ENCODE results near the gene KL.

The KL gene

DNA sequence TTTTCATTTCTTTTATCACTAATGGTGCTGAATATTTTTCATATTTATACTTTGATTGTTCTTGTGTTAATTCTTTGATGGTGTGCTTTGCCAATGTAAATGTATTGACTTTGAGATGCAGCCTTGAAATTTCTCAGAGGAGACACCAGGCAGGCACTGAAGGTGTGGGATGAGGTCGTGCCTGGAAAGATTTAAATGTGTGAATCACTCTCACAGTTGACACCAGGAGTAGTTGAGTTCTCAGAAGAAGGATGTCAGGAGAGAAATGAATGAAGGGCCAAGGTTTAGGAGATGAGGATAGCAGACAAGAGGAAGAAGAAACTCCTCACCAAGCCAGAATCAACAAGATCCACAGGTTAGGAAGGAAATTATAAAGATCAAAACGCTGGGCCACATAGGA is 10.1 kb upstream of the KL start:
- no peak for ATAC-seq

DNA sequence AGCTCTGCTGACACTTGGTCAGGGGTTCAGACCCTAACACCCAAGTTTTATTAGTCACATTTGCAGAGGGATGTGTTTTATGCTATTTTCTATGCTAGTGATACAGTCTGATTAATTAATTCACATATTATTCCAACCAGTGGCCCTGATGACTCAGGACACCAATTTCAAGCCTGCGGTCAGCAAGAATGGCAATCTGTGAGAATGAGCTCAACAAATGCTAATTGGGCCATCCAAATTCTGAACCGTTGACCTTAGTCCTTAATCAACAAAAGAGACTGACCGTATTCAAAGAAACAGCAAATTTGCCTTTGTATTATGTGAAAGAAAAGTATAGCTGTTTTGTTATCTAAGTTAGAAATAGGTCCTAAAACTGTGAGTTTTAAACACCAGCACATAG is 9.6 kb upstream of the KL start:
- no peak for ATAC-seq

DNA sequence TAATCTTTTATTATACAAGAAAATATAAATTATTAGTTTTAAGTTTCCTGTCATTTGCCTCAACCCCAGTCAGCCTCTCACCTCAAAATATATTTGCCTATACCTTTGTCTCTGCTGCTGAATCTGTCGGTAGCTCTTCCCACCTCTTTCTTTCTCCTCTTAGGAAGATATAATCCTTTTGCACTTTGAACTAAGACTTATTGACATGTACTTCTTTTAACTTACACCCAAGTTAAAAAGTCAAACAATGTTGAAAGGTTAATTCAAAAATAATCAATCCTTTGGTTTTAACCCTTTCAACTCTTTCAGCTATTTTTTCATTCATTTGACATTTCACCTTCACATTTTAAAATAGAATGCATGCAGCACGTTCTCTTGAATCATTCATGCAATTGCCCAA is 9.0 kb upstream of the KL start:
- no peak for ATAC-seq

DNA sequence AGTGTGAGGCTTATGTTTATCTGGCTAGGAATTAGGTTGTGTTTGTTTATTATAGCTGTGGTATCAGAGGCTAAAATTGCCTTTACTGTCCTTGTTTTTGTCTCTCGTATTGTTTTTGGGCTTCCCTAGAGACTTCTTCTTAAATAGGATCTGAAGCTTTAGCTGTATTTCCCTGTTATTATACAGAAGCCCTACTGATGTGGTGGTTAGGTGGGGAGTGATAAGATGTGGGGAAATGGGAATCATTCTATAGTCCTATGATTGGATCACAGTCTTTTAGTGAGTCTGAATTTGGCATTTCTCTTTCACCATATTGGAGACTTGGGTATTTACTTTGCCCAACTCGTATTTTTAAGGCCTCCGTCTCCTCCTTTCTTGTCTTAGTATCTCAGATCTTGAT is 8.3 kb upstream of the KL start:
- no peak for ATAC-seq

DNA sequence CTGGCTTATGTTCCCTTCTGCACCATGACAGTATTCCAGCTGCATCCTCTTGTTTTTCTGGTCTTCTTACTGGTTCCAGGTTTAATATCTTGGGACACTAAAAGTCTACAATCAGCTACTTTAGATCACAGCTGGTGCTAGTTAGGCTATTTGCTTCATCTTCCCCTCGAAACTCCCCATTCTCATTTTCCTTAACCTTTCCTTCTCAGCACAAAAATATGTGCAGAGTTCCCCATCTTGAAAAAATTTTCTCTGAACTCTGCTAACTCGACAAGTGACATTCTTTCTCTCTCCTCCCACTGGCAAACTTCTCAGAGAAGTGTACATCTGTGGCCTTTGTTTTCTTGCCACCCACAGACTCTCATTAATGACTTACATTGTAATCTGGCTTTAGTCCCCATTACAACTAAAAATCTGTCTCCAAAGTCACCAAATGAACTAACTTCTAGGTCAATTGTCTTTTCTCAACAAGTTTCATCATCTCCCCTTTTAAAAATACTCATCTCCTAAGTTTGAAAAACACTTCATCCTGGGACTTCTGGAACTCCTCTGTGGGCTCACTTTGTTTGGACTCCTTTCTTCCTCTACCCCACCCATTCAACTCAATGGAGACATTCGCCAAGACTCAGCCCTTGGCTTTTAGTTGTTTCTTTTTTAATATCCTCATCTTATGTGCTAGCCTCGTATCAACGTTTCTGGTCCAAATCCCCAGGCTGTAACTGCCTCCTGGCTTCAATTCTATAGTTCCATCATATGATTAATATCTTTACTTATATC is 7.1 kb upstream of the KL start:
- no peak for ATAC-seq

DNA sequence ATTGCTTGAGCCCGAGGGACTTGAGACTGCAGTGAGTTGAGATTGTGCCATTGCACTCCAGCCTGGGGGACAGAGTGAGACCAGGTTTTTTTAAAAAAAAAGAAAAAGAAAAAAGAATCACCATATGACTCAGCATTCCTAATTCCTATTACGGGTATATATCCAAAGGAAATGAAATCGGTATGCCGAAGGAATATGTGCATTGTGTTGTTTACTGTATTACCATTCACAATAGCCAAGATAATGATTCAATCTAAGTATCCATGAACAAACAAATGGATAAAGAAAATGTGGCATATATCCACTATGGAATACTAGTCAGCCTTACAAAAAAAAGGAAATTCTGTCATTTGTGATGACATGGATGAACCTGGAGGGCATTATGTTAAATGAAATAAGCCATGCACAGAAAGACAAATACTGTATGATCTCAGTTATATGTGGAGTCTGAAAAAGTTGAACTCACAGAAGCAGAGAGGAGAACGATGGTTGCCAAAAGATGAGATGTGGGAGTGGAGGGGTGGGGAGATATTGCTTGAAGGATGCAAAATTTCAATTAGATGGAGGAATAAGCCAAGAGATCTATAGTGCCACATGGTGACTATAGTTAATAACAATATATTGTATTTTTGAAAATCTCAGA is 4.3 kb upstream of the KL start:
- no peak for ATAC-seq

DNA sequence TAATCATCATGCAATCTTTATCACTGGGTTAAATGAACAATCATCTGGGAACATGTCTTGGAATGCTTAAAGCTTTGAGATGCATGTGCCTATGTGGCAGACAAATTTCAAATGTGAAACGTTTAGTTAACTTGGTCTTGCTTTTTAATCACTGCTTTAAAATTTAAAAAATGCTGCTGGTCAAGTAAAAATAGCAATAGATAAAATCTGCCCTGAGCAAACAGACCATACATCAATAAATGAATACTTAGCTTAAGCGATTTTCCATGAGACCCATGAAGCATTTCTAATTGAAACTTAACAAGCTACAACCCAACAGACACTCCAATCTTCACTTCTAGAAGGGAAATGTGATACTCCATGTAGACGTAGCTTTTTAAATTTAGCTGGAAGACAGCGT is 1.9 kb upstream of the KL start:
- ATAC-seq, result no peak

DNA sequence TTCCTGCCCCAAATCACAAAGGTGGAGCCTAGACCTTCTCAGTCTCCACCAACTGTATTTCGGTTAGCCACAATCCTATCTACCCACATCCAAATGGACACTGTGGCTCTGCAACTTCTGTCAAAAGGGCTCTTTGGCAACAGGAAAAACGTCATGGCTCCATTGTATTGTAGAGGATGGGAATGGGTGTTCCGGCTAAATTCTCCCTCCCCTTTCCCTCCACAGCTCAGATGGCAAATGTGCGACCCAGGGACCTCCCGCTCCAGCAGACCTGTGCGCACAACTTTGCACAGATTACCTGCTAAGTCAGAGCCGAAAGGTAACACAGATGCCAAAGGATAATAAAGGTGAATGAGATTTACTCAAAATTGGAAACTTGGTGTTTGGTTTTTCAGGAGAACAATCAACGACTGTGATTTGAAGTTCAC is 968 bp upstream of the KL start:
- no peak for ATAC-seq

DNA sequence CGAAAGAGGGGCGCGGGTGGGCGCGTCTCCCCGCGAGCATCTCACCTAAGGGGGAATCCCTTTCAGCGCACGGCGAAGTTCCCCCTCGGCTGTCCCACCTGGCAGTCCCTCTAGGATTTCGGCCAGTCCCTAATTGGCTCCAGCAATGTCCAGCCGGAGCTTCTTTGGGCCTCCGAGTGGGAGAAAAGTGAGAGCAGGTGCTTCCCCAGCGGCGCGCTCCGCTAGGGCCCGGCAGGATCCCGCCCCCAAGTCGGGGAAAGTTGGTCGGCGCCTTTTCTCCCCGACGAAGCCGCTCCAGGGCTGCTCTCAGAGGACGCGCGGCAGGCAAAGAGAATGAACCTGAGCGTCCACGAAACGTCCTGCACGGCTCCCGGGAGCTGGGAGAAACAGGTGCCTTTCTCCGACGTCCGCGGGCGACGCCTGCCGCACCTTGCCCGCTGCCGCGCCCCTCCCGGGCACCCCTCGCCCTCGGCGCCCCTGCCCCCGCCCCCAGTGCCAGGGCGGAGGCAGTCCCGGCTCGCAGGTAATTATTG is 366 bp upstream of the KL start:
- ATAC-seq, result no peak

DNA sequence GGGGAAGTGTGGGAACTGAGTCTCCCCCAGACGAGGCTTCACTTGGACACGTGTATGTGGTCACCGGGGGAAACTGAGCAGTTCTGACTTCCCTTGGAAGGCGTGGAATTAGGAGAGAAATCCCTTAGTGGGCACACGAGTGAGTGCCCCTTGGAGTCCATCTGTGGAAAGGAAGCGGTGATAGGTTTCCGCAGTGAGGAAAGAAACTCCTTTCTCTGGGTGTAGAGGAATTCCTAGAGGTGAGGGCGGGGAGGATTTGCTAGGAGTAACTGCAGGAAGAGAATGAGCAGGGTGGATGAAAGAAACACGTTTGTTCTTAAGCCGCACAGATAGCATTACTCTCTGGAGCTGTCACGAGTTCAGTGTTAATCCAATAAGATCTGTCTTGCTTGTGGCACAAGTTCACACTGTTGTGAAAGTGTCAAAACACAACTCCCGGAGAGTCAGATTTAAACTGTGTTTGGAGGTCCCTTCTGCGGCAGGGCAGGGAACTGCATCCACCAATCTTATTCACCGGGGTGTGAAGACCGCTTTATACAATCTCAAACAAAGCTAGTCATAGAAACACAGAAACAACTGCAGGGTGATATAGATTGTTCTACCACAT is 1.2 kb downstream of the KL start:
- peak; percentile 57 to 73 for ATAC-seq

DNA sequence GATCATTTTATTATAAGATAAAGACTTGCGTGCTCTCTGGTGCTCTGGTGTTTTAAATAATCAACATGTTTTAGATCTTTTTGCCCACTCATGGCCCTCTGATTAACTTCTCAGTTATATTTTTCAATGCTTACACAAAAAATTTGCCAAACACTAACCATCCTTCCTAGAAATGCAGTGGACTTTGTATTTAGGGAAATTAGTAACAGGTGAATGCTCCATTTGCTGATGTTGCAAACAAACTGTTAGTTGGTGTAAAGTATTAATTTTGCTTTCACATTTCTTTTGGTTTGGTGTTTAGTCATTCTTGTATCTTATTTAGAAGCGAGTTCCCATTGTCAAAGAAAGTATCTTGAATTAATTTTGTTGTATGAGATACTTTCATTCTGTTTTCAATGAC is 2.7 kb downstream of the KL start:
- ATAC-seq, result no peak

DNA sequence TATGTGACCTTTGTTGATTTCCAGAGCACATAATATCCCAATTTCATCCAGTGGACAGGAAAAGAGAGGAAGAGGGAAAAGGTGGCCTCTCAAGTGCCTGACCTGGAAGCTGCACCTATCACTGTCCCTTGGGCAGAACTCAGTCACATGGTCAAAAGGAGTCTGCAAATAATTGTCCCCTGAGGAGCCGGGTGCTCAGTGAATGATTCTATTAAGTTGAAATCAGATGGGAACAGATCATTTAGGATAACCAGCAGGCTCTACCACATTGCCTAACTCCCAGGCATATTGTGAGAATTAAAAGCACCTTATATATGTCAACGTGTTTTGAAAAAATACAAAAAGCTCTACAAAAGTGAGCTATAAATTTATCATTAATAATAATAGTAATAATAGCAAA is 6.8 kb downstream of the KL start:
- ATAC-seq, result no peak

DNA sequence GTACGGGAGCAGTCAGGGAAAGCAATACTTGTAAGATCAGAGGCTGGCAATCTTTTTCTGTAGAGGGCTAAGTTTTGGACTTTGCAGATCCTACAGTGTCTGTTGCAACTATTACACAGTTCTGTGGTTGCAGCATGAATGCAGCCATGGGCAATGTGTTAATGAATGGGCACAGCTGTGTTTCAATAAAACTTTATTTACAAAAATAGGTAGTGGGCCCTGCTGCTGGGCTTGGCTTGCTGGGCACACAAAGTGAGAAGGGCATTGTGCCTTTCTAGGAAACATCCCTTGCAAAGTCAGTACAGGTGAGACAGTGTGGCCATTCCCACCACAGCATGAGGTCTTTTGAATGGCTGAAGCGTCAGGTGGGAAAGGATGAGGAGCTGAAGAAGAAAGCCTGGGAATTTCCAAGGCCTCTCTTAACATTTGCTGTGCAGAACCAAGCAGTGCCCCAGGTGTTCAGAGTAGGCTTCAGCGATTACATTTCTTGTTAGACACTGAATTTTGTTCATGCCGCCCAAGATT is 9.1 kb downstream of the KL start:
- ATAC-seq, result no peak

DNA sequence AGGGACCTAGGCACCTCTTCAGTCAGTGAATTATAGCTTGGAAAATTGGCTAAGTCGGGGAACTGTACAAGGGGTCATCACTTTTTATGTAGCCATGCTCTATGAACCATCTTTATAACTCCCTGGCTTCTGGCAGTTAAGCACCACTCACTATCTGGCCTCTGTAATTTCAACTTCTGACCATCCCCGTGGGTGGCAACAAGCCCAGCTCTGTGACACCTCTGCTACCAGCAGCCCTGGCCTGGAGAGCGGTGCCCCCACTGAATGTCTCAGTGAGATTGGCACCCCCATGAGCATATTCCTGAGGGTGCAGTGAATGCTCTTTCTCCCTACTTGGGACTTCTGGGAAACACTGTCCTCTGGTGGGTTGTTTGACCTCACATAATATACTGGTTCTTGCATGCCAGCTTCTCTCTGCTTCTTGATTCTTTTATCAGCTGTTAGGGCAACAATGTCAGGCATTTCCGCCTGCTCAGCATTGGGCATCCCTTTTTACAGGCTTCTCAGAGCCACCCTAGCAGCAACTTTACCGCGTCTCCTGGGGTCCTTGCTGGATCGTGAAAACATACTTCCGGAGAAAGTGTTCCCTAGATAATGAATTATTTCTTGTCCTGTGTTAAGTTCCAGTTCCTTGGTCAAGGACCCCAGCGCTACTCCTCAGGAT is 10.4 kb downstream of the KL start:
- no peak for ATAC-seq

DNA sequence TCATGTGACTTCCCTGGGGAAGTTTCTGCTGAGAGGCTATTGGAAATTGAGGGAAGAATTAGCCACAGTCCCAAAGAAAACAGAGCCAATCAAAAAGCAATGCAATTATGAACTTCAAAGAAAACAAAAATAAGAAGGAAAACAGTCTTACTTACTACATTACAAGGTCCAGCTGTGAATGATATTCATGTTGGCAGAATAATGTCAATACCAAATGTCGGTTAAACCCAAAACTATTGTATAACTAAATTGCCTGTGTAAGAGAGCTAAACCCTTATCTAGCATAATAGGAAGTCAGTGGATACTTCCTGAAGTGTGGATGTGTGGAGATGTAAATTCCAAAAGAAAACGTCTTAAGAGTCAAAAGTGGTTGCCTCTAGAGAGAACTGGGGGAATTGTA is 12.4 kb downstream of the KL start:
- ATAC-seq, result no peak

DNA sequence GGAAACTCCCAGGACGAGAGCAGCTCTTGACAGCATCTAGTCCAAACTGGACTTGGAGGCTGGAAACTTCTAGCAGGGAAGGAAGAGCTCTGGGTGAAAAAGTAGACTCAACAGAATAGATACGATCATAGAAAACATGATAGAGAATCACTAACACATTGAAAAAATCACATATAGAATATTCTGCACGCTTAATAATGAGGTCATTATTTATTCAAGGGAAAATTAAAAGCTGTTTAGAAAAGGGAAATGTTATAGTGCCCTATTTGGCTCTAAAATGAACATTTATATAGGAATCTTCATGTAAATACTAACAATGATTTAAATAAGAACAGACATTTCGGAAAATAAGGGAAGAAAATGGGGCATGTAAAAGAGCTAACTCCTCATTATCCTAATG is 15.1 kb downstream of the KL start:
- ATAC-seq, result no peak

DNA sequence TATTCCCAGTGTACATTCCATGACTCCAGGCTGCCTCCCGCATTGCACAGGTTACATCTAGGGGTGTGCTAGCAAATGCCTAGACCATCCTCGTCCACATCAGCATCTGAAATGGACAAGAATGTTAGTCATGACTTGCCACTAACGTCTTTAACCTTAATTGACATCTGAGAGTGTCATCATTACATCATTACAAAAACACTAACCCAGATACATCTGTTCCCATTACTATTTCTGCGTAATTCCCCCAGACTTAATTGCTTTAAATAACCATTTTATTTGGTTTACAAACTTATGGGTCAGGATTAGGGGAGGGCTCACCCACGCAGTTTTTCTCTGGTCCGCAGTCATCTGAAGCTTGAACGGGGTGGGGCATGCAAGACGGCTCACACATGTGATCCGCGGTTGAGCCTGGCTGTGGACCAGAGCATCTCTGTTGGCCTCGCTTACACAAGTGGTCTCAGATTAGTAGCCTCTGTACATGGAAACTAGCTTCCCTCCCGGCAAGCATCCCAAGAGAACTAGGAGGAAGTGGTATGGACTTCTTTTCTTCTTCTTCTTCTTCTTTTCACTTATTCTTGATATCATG is 15.9 kb downstream of the KL start:
- no peak for ATAC-seq

DNA sequence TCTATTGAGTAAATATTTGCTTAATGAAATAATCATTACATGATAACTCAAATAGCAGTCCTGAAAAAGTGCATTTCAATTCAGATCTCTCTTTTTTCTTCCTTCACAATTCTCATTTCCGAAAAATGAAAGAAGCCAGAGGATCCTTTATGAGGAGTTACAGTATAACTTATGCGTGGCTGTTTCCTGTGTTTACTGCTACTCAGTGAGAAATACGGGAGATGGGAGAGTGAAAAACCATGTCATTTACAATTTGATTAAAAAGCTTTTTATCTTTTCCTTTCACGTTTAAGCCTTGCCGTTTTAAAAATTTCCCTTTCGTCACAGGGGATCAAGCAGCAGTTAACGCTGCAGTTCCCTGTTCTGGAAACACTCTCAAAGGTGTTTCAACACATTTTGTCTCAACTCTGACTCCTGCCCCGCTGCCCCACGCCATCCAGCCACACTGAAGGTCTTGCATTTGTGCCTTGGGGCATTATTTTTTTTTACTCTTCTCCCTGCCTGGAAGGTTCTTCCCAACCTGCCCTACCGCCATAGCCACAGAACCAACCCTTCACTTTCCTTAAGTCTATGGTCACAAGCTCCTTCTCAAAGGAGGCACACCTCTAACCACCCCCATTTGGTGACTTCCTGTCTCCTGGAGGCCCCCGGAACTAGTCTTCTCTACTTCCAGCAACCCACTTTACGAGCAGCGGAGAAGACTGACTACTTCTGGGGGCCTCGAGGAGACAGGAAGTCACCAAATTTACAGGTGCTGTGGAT is 17.0 kb downstream of the KL start:
- peak; percentile 53 to 55 for ATAC-seq

DNA sequence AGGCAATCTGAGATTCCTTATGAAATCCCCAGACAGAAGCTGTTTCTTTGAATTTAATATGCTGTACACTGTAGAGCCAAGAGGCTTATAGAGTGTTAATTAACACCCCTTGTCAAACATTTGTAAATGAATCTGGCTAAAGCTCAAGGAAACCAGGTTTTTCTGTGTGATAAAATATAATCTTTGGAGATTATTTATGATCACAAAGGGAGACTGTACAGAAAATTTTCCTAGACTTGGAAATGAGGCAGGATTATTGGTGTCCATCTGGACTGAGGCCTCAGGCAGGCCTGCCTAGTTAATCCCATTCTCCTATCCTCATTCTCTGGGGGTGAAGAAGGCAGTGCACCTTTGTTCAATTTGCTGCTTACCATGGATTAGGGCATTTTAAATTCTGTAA is 17.8 kb downstream of the KL start:
- ATAC-seq, result no peak

DNA sequence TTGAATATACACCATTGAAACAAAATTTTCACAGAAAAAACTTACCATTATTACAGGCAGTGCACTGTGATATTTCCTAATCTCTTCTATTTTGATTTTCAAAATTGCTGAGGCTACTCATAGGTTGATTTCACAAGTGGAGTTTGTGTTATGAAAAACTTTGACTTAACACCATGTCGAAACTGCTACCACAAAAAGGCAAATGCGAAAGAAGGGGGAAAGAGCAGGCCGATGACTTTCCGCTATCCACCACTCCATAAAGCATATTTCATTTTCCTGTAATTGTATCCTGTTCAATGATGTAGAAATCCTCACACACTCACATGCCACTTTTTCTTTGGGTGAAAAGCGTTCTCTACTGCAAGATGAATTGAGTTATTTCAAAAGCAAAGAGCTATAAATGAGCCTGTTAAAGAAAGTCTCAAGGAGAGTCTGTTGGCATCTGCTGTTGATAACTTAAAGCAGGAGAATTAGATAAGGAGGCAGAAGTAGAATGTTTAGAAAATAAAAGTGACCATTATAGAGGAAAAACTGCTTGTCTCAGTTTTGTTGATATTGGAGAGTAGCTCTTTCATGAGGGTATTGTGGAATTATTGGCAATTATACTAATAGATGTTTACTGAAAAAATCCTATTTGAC is 18.8 kb downstream of the KL start:
- no peak for ATAC-seq

DNA sequence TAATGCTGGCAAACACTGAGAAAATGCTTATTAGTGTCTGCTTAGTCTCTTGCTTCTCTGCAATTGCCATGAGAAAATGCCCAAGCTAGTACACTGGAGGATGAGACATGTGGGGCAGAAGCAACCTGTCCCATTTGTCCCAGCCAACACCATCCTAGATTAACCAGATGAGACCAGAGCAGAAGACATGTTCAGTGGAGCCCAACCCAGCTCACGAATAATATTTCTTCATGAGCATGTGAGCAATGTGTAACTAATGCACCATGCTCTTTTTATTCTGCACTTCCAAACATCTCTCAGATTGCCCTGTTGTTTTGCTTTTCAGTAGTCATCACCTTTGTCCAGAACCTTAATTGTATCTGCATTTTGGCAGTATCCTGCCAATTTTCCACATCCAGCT is 21.4 kb downstream of the KL start:
- ATAC-seq, result no peak

DNA sequence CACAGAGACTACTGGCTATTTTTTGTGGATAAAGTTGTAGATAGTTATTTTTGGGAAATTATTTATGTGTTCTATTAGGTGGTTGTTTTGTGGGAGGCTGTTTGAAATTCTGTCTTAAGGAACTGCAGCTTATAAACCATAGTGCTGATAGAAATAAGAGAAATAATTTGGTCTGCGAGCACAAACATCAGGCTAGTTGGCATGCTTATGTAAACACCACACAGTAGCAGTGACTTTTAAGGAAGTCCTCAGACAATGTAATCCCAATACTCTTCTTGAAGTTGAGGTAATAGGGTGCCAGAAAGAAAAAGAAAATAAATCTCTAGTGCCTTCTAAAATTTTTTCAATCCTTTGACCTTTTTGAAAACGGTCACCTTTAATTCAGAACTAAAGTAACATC is 23.9 kb downstream of the KL start:
- ATAC-seq, result no peak
